ENCODE measurements around the gene ADCY4. TPM values are rescaled to one million over a fixed set of nuclear protein-coding genes. Genes with fewer than 3 reads are reported as not detected.

ADCY4 gene
- total and polyA plus RNA-seq, 2 of the 13 experiments (the other 11 are each of a cell fraction or from before 2014, with no cell fraction given): 0.03 TPM; not detected in 1

GRCh38 chr14:24365600-24366412 lies 30.9 kb upstream of the ADCY4 start (continued):
- no peak for TF ChIP-seq SATB2 (CRISPR knock-in tag; IDR thresholded peaks at IDR 0.05)
- TF ChIP-seq ZBTB3 (CRISPR knock-in tag; IDR thresholded peaks at IDR 0.05; ENCODE audit: borderline replicate concordance, low read depth): no peak
- TF ChIP-seq, protein P1, sequence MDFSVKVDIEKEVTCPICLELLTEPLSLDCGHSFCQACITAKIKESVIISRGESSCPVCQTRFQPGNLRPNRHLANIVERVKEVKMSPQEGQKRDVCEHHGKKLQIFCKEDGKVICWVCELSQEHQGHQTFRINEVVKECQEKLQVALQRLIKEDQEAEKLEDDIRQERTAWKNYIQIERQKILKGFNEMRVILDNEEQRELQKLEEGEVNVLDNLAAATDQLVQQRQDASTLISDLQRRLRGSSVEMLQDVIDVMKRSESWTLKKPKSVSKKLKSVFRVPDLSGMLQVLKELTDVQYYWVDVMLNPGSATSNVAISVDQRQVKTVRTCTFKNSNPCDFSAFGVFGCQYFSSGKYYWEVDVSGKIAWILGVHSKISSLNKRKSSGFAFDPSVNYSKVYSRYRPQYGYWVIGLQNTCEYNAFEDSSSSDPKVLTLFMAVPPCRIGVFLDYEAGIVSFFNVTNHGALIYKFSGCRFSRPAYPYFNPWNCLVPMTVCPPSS (IDR thresholded peaks at IDR 0.05): no peak
- peak; percentile 84; the same call in 1 of the 2 replicates for TF ChIP-seq MYPOP (CRISPR knock-in tag; IDR thresholded peaks at IDR 0.05)
- peak; percentile 88; the same call in 1 of the 2 replicates for TF ChIP-seq ZNF160 (CRISPR knock-in tag; IDR thresholded peaks at IDR 0.05)
- TF ChIP-seq ZNF713 (CRISPR knock-in tag; IDR thresholded peaks at IDR 0.05): peak; percentile 10; the same call in 1 of the 2 replicates
- TF ChIP-seq NCOR1 (IDR thresholded peaks at IDR 0.05; ENCODE audit: borderline replicate concordance, low read length): no peak; the same call in 1 of the 2 replicates
- no peak; the same call in 1 of the 2 replicates for TF ChIP-seq HNF4G (IDR thresholded peaks at IDR 0.05; ENCODE audit: borderline replicate concordance, low read depth, low read length)
- TF ChIP-seq HNF4G (CRISPR knock-in tag; IDR thresholded peaks at IDR 0.05; ENCODE audit: borderline replicate concordance, low read depth): no peak
- 0 out of 2 replicates have a peak, but pooled peaks have one; percentile 15 for TF ChIP-seq ZBTB21 (CRISPR knock-in tag; IDR thresholded peaks at IDR 0.05)
- TF ChIP-seq, protein P2, sequence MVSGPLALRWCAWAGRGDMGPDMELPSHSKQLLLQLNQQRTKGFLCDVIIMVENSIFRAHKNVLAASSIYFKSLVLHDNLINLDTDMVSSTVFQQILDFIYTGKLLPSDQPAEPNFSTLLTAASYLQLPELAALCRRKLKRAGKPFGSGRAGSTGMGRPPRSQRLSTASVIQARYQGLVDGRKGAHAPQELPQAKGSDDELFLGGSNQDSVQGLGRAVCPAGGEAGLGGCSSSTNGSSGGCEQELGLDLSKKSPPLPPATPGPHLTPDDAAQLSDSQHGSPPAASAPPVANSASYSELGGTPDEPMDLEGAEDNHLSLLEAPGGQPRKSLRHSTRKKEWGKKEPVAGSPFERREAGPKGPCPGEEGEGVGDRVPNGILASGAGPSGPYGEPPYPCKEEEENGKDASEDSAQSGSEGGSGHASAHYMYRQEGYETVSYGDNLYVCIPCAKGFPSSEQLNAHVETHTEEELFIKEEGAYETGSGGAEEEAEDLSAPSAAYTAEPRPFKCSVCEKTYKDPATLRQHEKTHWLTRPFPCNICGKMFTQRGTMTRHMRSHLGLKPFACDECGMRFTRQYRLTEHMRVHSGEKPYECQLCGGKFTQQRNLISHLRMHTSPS (CRISPR knock-in tag; IDR thresholded peaks at IDR 0.05; ENCODE audit: low read depth): peak; percentile 64; the same call in 1 of the 2 replicates
- no peak for TF ChIP-seq ZNF343 (CRISPR knock-in tag; IDR thresholded peaks at IDR 0.05)
- 0 out of 2 replicates have a peak, but pooled peaks have one; percentile 40 for TF ChIP-seq ZSCAN30 (CRISPR knock-in tag; IDR thresholded peaks at IDR 0.05)
- TF ChIP-seq ZNF530 (CRISPR knock-in tag; IDR thresholded peaks at IDR 0.05; ENCODE audit: low read depth): no peak
- TF ChIP-seq CREB3 (CRISPR knock-in tag; IDR thresholded peaks at IDR 0.05): no peak; the same call in 1 of the 2 replicates
- TF ChIP-seq RBFOX2 (IDR thresholded peaks at IDR 0.05; ENCODE audit: low read depth, low read length): no peak
- TF ChIP-seq ZSCAN12 (CRISPR knock-in tag; IDR thresholded peaks at IDR 0.05): no peak
- TF ChIP-seq ZBTB8A (CRISPR knock-in tag; IDR thresholded peaks at IDR 0.05; ENCODE audit: borderline replicate concordance, low read depth): no peak
- TF ChIP-seq, protein P3, sequence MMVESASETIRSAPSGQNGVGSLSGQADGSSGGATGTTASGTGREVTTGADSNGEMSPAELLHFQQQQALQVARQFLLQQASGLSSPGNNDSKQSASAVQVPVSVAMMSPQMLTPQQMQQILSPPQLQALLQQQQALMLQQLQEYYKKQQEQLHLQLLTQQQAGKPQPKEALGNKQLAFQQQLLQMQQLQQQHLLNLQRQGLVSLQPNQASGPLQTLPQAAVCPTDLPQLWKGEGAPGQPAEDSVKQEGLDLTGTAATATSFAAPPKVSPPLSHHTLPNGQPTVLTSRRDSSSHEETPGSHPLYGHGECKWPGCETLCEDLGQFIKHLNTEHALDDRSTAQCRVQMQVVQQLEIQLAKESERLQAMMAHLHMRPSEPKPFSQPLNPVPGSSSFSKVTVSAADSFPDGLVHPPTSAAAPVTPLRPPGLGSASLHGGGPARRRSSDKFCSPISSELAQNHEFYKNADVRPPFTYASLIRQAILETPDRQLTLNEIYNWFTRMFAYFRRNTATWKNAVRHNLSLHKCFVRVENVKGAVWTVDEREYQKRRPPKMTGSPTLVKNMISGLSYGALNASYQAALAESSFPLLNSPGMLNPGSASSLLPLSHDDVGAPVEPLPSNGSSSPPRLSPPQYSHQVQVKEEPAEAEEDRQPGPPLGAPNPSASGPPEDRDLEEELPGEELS (CRISPR knock-in tag; IDR thresholded peaks at IDR 0.05): peak; percentile 63; the same call in 1 of the 2 replicates
- no peak for TF ChIP-seq SUZ12 (IDR thresholded peaks at IDR 0.05; ENCODE audit: low read depth, low read length)
- no peak for TF ChIP-seq KDM5A (IDR thresholded peaks at IDR 0.05; ENCODE audit: borderline replicate concordance, low read length)
- TF ChIP-seq PHF8 (CRISPR knock-in tag; IDR thresholded peaks at IDR 0.05): peak; percentile 53; the same call in 1 of the 2 replicates

All from HepG2 (cell line).